HepG2 (cell line): ENCODE data around the gene LRRC73. TPM values are rescaled to one million over a fixed set of nuclear protein-coding genes. Genes with fewer than 3 reads are reported as not detected.

Source experiments
- CHD2 ChIP-seq: IDR thresholded peaks from 2 replicates; pipeline ENCODE4 v1.6.1; 2011; ENCODE audit warnings: low read depth, low read length, improper control_type of control experiment
- KIAA2018 ChIP-seq: sonication (generic); formaldehyde crosslinking; IDR thresholded peaks from 2 replicates; pipeline ENCODE4 v1.5.0; 2020; ENCODE audit warnings: mild to moderate bottlenecking, missing genetic modification reagents, borderline replicate concordance
- PAXIP1 ChIP-seq: sonication (generic); formaldehyde crosslinking; conservative IDR thresholded peaks from 2 replicates; pipeline ENCODE4 v1.4.0; 2020; ENCODE audit warnings: mild to moderate bottlenecking, missing genetic modification reagents, moderate library complexity
- SALL1 ChIP-seq: sonication (generic); formaldehyde crosslinking; IDR thresholded peaks from 2 replicates; pipeline ENCODE4 v1.8.0; 2022; ENCODE audit warnings: mild to moderate bottlenecking, missing genetic modification reagents
- ZNF331 ChIP-seq: sonication (generic); formaldehyde crosslinking; IDR thresholded peaks from 2 replicates; pipeline ENCODE4 v1.4.0; 2020; ENCODE audit warnings: missing genetic modification reagents
- ZNF75D ChIP-seq: sonication (generic); formaldehyde crosslinking; IDR thresholded peaks from 2 replicates; pipeline ENCODE4 v1.8.1; 2023; ENCODE audit warnings: missing genetic modification reagents, mild to moderate bottlenecking, borderline replicate concordance
- polyA plus RNA-seq, 8 experiments: library from polyadenylated mRNA; depleted of rRNA in 3 of 8; stranded (reverse) in 7 of 8; unstranded in 1 of 8; fragments of >200 nt; fragmentation: Illumina TruSeq in 4 of 8; extraction: Trizol in 4 of 8; gene quantifications; 2 replicates each; pipeline versions ENCODE4 v1.2.1 to v1.2.3, GENCODE V29; 2011 to 2016; ENCODE audit warnings: low read depth in 4 of 8, missing spikeins in 1 of 8, mixed read lengths in 1 of 8; ENCODE audit not compliant: insufficient read depth in 1 of 8
- total RNA-seq, 5 experiments: library from RNA; depleted of rRNA; stranded (reverse); fragments of >200 nt; fragmentation: Illumina TruSeq; extraction: Trizol; gene quantifications; 2 replicates each; pipeline ENCODE4 v1.2.3, GENCODE V29; 2016; ENCODE audit warnings: low read depth in 1 of 5
- TF ChIP-seq, protein P1 (sequence below): sonication (generic); formaldehyde crosslinking; IDR thresholded peaks from 2 replicates; pipeline ENCODE4 v1.5.1; 2020; ENCODE audit warnings: missing genetic modification reagents, mild to moderate bottlenecking, borderline replicate concordance
- TF ChIP-seq, protein P2 (sequence below): sonication (generic); formaldehyde crosslinking; IDR thresholded peaks from 2 replicates; pipeline ENCODE4 v1.5.1; 2020; ENCODE audit warnings: mild to moderate bottlenecking, missing genetic modification reagents, moderate library complexity

The LRRC73 gene
- total and polyA plus RNA-seq, 2 of the 13 experiments (the other 11 are each of a cell fraction or from before 2014, with no cell fraction given): 0.11 to 0.12 TPM

- TF ChIP-seq, protein P1, sequence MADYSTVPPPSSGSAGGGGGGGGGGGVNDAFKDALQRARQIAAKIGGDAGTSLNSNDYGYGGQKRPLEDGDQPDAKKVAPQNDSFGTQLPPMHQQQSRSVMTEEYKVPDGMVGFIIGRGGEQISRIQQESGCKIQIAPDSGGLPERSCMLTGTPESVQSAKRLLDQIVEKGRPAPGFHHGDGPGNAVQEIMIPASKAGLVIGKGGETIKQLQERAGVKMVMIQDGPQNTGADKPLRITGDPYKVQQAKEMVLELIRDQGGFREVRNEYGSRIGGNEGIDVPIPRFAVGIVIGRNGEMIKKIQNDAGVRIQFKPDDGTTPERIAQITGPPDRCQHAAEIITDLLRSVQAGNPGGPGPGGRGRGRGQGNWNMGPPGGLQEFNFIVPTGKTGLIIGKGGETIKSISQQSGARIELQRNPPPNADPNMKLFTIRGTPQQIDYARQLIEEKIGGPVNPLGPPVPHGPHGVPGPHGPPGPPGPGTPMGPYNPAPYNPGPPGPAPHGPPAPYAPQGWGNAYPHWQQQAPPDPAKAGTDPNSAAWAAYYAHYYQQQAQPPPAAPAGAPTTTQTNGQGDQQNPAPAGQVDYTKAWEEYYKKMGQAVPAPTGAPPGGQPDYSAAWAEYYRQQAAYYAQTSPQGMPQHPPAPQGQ (CRISPR knock-in tag): no peak
- TF ChIP-seq KIAA2018 (CRISPR knock-in tag) (no peak), SALL1 (CRISPR knock-in tag) (peak; percentile 71), PAXIP1 (CRISPR knock-in tag) (peak; percentile 75), ZNF331 (CRISPR knock-in tag) (0 out of 2 replicates have a peak, but pooled peaks have one; percentile 23), ZNF75D (CRISPR knock-in tag) (no peak), CHD2 (no peak)
- TF ChIP-seq, protein P2, sequence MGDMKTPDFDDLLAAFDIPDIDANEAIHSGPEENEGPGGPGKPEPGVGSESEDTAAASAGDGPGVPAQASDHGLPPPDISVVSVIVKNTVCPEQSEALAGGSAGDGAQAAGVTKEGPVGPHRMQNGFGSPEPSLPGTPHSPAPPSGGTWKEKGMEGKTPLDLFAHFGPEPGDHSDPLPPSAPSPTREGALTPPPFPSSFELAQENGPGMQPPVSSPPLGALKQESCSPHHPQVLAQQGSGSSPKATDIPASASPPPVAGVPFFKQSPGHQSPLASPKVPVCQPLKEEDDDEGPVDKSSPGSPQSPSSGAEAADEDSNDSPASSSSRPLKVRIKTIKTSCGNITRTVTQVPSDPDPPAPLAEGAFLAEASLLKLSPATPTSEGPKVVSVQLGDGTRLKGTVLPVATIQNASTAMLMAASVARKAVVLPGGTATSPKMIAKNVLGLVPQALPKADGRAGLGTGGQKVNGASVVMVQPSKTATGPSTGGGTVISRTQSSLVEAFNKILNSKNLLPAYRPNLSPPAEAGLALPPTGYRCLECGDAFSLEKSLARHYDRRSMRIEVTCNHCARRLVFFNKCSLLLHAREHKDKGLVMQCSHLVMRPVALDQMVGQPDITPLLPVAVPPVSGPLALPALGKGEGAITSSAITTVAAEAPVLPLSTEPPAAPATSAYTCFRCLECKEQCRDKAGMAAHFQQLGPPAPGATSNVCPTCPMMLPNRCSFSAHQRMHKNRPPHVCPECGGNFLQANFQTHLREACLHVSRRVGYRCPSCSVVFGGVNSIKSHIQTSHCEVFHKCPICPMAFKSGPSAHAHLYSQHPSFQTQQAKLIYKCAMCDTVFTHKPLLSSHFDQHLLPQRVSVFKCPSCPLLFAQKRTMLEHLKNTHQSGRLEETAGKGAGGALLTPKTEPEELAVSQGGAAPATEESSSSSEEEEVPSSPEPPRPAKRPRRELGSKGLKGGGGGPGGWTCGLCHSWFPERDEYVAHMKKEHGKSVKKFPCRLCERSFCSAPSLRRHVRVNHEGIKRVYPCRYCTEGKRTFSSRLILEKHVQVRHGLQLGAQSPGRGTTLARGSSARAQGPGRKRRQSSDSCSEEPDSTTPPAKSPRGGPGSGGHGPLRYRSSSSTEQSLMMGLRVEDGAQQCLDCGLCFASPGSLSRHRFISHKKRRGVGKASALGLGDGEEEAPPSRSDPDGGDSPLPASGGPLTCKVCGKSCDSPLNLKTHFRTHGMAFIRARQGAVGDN (CRISPR knock-in tag): peak; percentile 75
Observed at GRCh38 chr6:43499028-43499815, 10.9 kb downstream of the LRRC73 start (continued).
